Measurements from ENCODE around the gene ZNF512. TPM values are rescaled to one million over a fixed set of nuclear protein-coding genes. Genes with fewer than 3 reads are reported as not detected.

ZNF512 gene
- total and polyA plus RNA-seq, 12 donors, result 10.2 to 27.7 (median 19.6) TPM

DNA sequence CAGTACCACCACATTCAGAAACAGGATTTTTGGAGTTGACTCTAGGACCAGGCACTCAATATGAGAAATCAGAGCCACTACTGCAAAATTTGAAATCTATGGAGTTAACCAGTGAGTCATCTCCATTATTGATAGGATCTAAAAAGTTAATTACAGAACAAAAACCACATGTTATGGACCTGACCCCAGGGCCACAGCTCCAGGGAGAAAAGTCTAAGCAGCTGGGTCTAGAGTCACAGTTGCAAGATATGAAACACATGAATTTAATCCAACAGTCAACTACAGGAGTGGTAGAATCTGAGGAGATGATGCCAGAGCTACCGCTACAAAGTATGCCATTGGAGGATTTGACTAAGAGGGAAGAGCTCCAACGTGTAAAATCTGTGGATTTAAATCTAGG is 13.4 kb upstream of the ZNF512 start:
- H3K9me3 ChIP-seq, result peaks cover 0 to 28% (median 0%) of the 10 kb centered on the region in 11 donors
- peaks cover 0 to 49% (median 27%) of the 10 kb centered on the region in 7 donors for H3K27me3 ChIP-seq
- no peak overlapping the region for H3K4me3 ChIP-seq
- TF ChIP-seq, protein P1, sequence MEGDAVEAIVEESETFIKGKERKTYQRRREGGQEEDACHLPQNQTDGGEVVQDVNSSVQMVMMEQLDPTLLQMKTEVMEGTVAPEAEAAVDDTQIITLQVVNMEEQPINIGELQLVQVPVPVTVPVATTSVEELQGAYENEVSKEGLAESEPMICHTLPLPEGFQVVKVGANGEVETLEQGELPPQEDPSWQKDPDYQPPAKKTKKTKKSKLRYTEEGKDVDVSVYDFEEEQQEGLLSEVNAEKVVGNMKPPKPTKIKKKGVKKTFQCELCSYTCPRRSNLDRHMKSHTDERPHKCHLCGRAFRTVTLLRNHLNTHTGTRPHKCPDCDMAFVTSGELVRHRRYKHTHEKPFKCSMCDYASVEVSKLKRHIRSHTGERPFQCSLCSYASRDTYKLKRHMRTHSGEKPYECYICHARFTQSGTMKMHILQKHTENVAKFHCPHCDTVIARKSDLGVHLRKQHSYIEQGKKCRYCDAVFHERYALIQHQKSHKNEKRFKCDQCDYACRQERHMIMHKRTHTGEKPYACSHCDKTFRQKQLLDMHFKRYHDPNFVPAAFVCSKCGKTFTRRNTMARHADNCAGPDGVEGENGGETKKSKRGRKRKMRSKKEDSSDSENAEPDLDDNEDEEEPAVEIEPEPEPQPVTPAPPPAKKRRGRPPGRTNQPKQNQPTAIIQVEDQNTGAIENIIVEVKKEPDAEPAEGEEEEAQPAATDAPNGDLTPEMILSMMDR (IDR thresholded peaks at IDR 0.05), result no peak
- ATAC-seq, result no peak
- H3K27ac ChIP-seq, result no peak overlapping the region
- H3K36me3 ChIP-seq, result no peaks in the 10 kb centered on the region
- no peaks in the 10 kb centered on the region for H3K4me1 ChIP-seq
- DNase-seq, result no peak
- 53 to 54% methylated on average over 2 of the region's 2 CpGs for WGBS, 2 donors
- intact Hi-C loops (cut with DNase I), result no loop called here

DNA sequence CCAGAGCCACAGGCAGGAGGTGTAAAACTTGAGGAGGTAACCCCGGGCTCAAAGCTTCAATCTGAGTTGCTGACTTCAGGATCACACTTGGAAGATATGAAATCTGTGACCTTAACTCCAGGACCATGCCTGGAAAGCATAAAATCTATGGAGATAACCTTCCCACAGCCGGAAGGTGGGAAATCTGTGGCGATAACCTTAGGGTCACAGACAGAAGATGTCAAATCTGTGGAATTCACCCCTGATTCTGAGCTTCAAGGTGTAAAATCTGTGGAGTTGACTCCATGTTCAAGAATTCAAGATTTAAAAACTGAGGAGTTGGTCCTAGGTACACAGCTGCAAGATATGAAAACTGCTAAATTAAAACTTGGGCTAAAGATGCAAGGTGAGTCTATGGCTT is 11.6 kb upstream of the ZNF512 start:
- TF ChIP-seq, protein P1 (IDR thresholded peaks at IDR 0.05), result no peak
- Histone ChIP-seq H3K4me1 (no peaks in the 10 kb centered on the region), H3K36me3 (no peaks in the 10 kb centered on the region), H3K27ac (no peak overlapping the region), H3K27me3 (peaks cover 0 to 32% (median 20%) of the 10 kb centered on the region in 7 donors), H3K9me3 (peaks cover 0 to 46% (median 9%) of the 10 kb centered on the region in 11 donors), H3K4me3 (no peak overlapping the region)
- intact Hi-C loops (cut with DNase I), result no loop called here
- no peak for DNase-seq
- no peak for ATAC-seq
- 62 to 77% methylated on average over 3 of the region's 3 CpGs for WGBS, 2 donors

- no peaks in the 10 kb centered on the region for H3K36me3 ChIP-seq
- intact Hi-C loops (cut with DNase I), result no loop called here
- no peaks in the 10 kb centered on the region for H3K4me1 ChIP-seq
- H3K27me3 ChIP-seq, result peaks cover 0 to 29% (median 16%) of the 10 kb centered on the region in 7 donors
- H3K27ac ChIP-seq, result no peak overlapping the region
- TF ChIP-seq, protein P1 (IDR thresholded peaks at IDR 0.05), result no peak
- WGBS, 2 donors, result 87 to 90% methylated on average over 1 of the region's 1 CpG
- ATAC-seq, result no peak
- H3K9me3 ChIP-seq, result peaks cover 0 to 51% (median 11%) of the 10 kb centered on the region in 11 donors
- no peak overlapping the region for H3K4me3 ChIP-seq
- no peak for DNase-seq
These were observed 11.2 kb upstream of the ZNF512 start for GRCh38 chr2:27571681-27572080.

GRCh38 chr2:27572439-27572838 is 10.4 kb upstream of the ZNF512 start:
- TF ChIP-seq, protein P1 (IDR thresholded peaks at IDR 0.05), result no peak
- peaks cover 0 to 21% (median 10%) of the 10 kb centered on the region in 7 donors for H3K27me3 ChIP-seq
- WGBS, 2 donors, result 70 to 72% methylated on average over 2 of the region's 2 CpGs
- H3K4me1 ChIP-seq, result no peaks in the 10 kb centered on the region
- intact Hi-C loops (cut with DNase I), result no loop called here
- DNase-seq (no peak), ATAC-seq (no peak)
- peaks cover 0 to 58% (median 14%) of the 10 kb centered on the region in 11 donors for H3K9me3 ChIP-seq
- H3K27ac ChIP-seq, result no peak overlapping the region
- H3K36me3 ChIP-seq, result no peaks in the 10 kb centered on the region
- H3K4me3 ChIP-seq, result no peak overlapping the region
